ENCODE measurements around the gene SELENOW.

GRCh38 chr19:47755065-47755761 lies 23.3 kb upstream of the SELENOW start:
- TF ChIP-seq CTCF (IDR thresholded peaks at IDR 0.05), result no peak
- TF ChIP-seq EZH2 (IDR thresholded peaks at IDR 0.05; ENCODE audit: borderline replicate concordance, insufficient read depth, low read depth, low read length, poor library complexity, severe bottlenecking), result no peak
